MM.1S (cell line): ENCODE data around the gene LAMP5.

Source experiments
- DNase-seq: peaks from one replicate; pipeline ENCODE4 v3.0.0-alpha.2; 2015
- H2AFZ ChIP-seq: fragments of 300-600 bp; sonication (generic); 2 replicates; pipeline ENCODE4 v1.6.0; 2016; ENCODE audit warnings: antibody characterized with exemption, low read length
- H3F3A ChIP-seq: fragments of 300-600 bp; sonication (generic); 2 replicates; pipeline ENCODE4 v1.6.1; 2016; ENCODE audit warnings: mild to moderate bottlenecking, antibody characterized with exemption, low read length, moderate library complexity, mixed read lengths; ENCODE audit not compliant: insufficient read depth
- H3K27ac ChIP-seq: fragments of 300-600 bp; sonication (generic); 2 replicates; pipeline ENCODE4 v1.5.1; 2016; ENCODE audit warnings: mild to moderate bottlenecking, low read length
- H3K27me3 ChIP-seq: fragments of 300-600 bp; sonication (generic); replicated peaks from 2 replicates; pipeline ENCODE4 v1.6.0; 2016; ENCODE audit warnings: low read length; ENCODE audit not compliant: insufficient read depth
- H3K36me3 ChIP-seq: fragments of 300-600 bp; sonication (generic); replicated peaks from 2 replicates; pipeline ENCODE4 v1.6.1; 2016; ENCODE audit warnings: mild to moderate bottlenecking, low read length, mixed read lengths; ENCODE audit not compliant: insufficient read depth
- H3K4me1 ChIP-seq: fragments of 300-600 bp; sonication (generic); 2 replicates; pipeline ENCODE4 v1.6.1; 2016; ENCODE audit warnings: low read length, mixed read lengths
- H3K4me2 ChIP-seq: fragments of 300-600 bp; sonication (generic); 2 replicates; pipeline ENCODE4 v1.6.0; 2016; ENCODE audit warnings: low read depth, low read length
- H3K4me3 ChIP-seq: fragments of 300-600 bp; sonication (generic); 2 replicates; pipeline ENCODE4 v1.5.1; 2016; ENCODE audit warnings: low read length, mixed read lengths
- H3K79me2 ChIP-seq: fragments of 300-600 bp; sonication (generic); 2 replicates; pipeline ENCODE4 v1.6.1; 2016; ENCODE audit warnings: mixed run types, low read length, mixed read lengths
- H3K9ac ChIP-seq: fragments of 300-600 bp; sonication (generic); 2 replicates; pipeline ENCODE4 v1.6.1; 2016; ENCODE audit warnings: low read length, mixed read lengths
- H3K9me2 ChIP-seq: fragments of 300-600 bp; sonication (generic); replicated peaks from 2 replicates; pipeline ENCODE4 v1.6.1; 2016; ENCODE audit warnings: mild to moderate bottlenecking, low read length, mixed read lengths; ENCODE audit not compliant: insufficient read depth
- H3K9me3 ChIP-seq: fragments of 300-600 bp; sonication (generic); replicated peaks from 2 replicates; pipeline ENCODE4 v1.6.1; 2016; ENCODE audit warnings: mild to moderate bottlenecking, low read length, mixed read lengths; ENCODE audit not compliant: insufficient read depth
- H4K20me1 ChIP-seq: fragments of 300-600 bp; sonication (generic); 2 replicates; pipeline ENCODE4 v1.6.1; 2016; ENCODE audit warnings: mild to moderate bottlenecking, low read length, moderate library complexity, mixed read lengths; ENCODE audit not compliant: insufficient read depth
- CTCF ChIP-seq: fragments of 300-600 bp; sonication (generic); IDR thresholded peaks from 2 replicates; pipeline ENCODE4 v1.5.1; 2016; ENCODE audit warnings: antibody characterized with exemption, low read length, mixed read lengths
- EZH2 ChIP-seq: fragments of 300-600 bp; sonication (generic); optimal IDR thresholded peaks from 2 replicates; pipeline ENCODE3; 2017; ENCODE audit warnings: low read depth, mild to moderate bottlenecking, antibody characterized with exemption, low read length, mixed read lengths
- EZH2phosphoT487 ChIP-seq: fragments of 300-600 bp; sonication (generic); IDR thresholded peaks from 2 replicates; pipeline ENCODE4 v1.6.1; 2018; ENCODE audit warnings: antibody characterized with exemption, low read length

LAMP5 gene

GRCh38 chr20:9574181-9574580 is 59.8 kb downstream of the LAMP5 start:
- Histone ChIP-seq H3K9ac (no peak overlapping the region), H3K36me3 (no peaks in the 10 kb centered on the region), H3K79me2 (no peaks in the 10 kb centered on the region), H3K9me2 (no peaks in the 10 kb centered on the region), H3K27ac (no peak overlapping the region), H3F3A (no peaks in the 10 kb centered on the region), H3K4me3 (no peak overlapping the region), H3K9me3 (no peaks in the 10 kb centered on the region), H4K20me1 (no peaks in the 10 kb centered on the region), H3K4me2 (no peak overlapping the region), H2AFZ (no peak overlapping the region), H3K4me1 (no peaks in the 10 kb centered on the region), H3K27me3 (no peaks in the 10 kb centered on the region)
- TF ChIP-seq EZH2 (no peak), EZH2phosphoT487 (no peak), CTCF (no peak)
- DNase-seq, result no peak

GRCh38 chr20:9574776-9575175 is 60.4 kb downstream of the LAMP5 start:
- Histone ChIP-seq H3K4me3 (no peak overlapping the region), H3F3A (no peaks in the 10 kb centered on the region), H3K9me3 (no peaks in the 10 kb centered on the region), H3K4me2 (no peak overlapping the region), H3K9me2 (no peaks in the 10 kb centered on the region), H3K9ac (no peak overlapping the region), H3K4me1 (no peaks in the 10 kb centered on the region), H4K20me1 (no peaks in the 10 kb centered on the region), H3K79me2 (no peaks in the 10 kb centered on the region), H2AFZ (no peak overlapping the region), H3K27ac (no peak overlapping the region), H3K27me3 (no peaks in the 10 kb centered on the region), H3K36me3 (no peaks in the 10 kb centered on the region)
- DNase-seq, result no peak
- TF ChIP-seq EZH2phosphoT487 (no peak), EZH2 (no peak), CTCF (no peak)

DNA sequence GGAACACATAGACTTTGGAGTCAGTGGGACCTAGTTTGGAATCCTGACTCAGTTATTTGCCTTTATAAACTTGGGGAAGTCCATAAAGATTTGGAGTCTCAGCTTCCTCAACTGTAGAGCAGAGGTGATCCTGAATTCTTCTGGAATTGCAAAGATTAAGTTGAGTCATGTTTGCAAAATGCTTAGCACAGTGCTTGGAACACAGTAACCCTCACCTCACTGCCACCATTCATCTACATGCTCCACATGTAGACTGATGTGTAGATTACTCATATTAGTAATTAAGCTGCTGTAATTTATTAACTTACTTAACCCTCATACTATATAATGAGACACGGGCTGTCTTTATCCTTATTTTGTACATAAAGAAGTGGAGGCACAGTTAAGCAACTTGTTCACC is 61.4 kb downstream of the LAMP5 start:
- H3K4me1 ChIP-seq, result no peaks in the 10 kb centered on the region
- H3K27ac ChIP-seq, result no peak overlapping the region
- H3K9me3 ChIP-seq, result no peaks in the 10 kb centered on the region
- no peaks in the 10 kb centered on the region for H3K9me2 ChIP-seq
- no peak overlapping the region for H3K4me3 ChIP-seq
- no peak overlapping the region for H2AFZ ChIP-seq
- no peak overlapping the region for H3K4me2 ChIP-seq
- no peak overlapping the region for H3K9ac ChIP-seq
- H3K79me2 ChIP-seq, result no peaks in the 10 kb centered on the region
- H3K27me3 ChIP-seq, result no peaks in the 10 kb centered on the region
- H3F3A ChIP-seq, result no peaks in the 10 kb centered on the region
- no peak for DNase-seq
- no peaks in the 10 kb centered on the region for H4K20me1 ChIP-seq
- TF ChIP-seq EZH2 (no peak), CTCF (no peak), EZH2phosphoT487 (no peak)
- no peaks in the 10 kb centered on the region for H3K36me3 ChIP-seq
